ENCODE data around the gene CD40.

Gene CD40

DNA sequence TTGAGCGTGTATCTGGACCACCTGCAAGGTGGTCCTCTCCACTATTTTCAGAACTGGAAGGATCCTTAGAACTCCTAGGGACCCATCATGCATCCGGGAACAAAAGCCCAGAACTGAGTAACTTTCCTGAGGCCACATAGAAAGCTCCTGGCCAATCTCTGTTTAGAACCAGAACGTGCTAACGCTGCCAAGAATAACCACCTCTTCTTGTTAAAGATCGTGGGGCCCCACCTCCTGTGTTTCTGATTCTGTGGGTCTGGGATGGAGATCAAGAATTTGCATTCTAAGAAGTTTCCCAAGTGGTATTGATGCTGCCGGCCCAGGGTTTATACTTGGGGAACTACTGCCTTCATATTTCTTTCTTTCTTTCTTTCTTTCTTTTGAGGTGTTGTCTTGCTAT, 13.3 kb downstream of the CD40 start:
- H3K4me3 ChIP-seq (ENCODE audit: low read depth, low read length) = no peak overlapping the region
- TF ChIP-seq, protein P1, sequence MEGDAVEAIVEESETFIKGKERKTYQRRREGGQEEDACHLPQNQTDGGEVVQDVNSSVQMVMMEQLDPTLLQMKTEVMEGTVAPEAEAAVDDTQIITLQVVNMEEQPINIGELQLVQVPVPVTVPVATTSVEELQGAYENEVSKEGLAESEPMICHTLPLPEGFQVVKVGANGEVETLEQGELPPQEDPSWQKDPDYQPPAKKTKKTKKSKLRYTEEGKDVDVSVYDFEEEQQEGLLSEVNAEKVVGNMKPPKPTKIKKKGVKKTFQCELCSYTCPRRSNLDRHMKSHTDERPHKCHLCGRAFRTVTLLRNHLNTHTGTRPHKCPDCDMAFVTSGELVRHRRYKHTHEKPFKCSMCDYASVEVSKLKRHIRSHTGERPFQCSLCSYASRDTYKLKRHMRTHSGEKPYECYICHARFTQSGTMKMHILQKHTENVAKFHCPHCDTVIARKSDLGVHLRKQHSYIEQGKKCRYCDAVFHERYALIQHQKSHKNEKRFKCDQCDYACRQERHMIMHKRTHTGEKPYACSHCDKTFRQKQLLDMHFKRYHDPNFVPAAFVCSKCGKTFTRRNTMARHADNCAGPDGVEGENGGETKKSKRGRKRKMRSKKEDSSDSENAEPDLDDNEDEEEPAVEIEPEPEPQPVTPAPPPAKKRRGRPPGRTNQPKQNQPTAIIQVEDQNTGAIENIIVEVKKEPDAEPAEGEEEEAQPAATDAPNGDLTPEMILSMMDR (IDR thresholded peaks at IDR 0.05; ENCODE audit: low read depth, low read length) = no peak

DNA sequence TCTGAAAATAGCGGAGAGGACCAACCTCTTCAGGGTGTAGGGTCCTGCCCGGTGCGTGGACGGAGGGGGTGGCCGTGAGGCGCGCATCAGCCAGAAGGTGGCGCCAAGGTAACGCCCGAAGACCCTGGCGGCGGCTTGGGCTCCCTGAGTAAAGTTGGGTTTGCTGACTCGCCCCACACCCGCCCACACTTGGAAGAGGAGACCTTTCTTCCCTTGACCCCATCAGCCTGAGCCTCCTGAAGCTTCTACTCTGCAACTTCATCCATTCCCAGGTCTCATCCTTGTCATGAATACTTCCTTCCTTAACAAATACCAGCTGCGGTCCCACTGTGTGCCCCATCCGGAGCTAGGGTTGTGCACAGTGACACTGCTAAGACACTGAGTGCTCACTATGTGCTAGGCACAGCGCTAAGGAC, 14.6 kb downstream of the CD40 start:
- no peak overlapping the region for H3K4me3 ChIP-seq (ENCODE audit: low read depth, low read length)
- TF ChIP-seq, protein P1 (IDR thresholded peaks at IDR 0.05; ENCODE audit: low read depth, low read length) = peak; percentile 78

DNA sequence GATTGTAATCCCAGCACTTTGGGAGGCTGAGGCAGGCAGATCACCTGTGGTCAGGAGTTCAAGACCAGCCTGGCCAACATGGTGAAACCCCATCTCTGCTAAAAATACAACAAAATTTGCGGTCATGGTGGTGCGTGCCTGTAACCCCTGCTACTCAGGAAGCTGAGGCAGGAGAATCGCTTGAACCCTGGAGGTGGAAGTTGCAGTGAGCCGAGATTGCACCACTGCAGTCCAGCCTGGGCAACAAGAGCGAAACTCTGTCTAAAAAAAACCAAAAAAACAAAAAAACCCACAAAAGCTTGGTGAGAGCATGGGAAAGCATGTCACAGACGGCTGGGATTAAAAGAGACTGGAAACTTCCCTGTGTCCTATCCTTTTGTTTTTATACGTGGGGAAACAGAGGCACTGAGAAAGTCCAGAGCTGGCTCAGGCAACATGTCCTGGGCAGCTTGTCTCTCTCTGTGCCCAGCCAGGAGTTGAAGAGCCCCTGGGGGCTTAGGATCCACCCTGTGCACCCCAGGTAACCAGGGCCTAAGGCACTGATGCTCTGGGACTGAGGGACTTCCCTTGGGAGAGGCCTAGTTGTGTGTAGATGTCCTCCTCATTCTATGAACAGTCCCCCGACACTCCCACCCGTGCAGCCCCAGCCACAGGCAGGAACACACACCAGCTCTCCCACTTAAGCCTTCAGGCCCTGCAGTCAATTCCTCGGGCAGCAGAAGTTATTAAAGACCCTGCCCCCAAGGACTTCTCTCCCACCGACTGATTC, 16.0 kb downstream of the CD40 start:
- TF ChIP-seq, protein P1 (IDR thresholded peaks at IDR 0.05; ENCODE audit: low read depth, low read length) = no peak
- H3K4me3 ChIP-seq (ENCODE audit: low read depth, low read length) = no peak overlapping the region

DNA sequence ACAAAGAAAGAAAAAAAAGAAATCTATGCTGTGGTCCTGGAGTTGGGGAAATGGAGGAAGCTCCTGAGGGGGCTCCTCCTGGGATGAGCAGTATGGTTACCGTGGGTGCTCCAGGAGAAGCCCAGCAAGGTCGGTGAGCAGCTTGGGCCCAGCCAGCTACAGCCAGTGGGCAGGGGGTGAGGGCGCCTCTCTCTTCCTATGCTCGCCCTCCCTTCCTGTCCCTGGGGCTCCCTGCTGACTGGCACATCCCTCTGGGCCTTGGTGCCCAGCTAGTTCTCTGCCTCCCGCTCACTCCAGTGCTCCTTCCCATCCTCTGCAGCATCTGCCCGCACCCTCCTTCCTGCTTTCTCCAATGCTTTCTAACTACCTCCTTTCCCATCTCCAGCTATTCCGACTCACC, 16.6 kb downstream of the CD40 start:
- H3K4me3 ChIP-seq (ENCODE audit: low read depth, low read length) = no peak overlapping the region
- TF ChIP-seq, protein P1 (IDR thresholded peaks at IDR 0.05; ENCODE audit: low read depth, low read length) = no peak

DNA sequence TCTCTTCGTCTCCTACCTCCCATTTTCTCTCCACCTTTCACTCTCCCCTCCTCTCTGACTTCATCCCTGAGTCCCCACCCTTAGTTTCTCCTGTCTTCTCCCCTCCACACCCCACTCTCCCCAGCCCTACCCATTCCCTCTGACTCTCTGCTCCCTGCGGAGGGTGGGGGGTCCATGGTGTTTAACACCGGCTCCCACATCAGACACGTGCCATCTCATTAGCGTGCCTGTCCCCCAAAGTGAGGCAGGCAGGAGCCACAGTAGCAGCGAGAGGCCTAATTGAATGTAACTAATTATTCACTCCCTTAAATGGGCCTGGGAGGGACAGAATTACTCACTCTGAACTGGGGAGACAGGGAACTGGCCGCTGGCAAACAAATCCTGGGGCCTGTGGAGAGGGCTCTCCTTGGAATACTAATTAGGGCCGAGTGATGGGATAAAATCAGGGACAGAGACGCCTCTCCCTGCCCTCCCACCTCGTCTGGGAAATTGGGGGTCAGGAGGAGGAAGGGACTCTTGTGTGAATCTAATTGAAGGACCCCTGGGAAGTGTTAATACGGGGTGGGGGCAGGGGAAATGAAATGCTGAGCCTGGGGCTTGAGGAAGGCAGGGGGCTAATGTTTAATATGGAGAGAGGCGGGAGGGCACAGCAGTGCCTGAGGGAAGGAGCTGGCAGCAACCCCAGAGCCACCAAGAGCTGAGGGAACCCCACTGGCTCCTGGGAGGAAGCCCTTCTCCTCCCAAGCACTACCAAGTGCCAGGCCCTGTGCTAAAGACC, 17.9 kb downstream of the CD40 start:
- TF ChIP-seq, protein P1 (IDR thresholded peaks at IDR 0.05; ENCODE audit: low read depth, low read length) = no peak
- H3K4me3 ChIP-seq (ENCODE audit: low read depth, low read length) = no peak overlapping the region

DNA sequence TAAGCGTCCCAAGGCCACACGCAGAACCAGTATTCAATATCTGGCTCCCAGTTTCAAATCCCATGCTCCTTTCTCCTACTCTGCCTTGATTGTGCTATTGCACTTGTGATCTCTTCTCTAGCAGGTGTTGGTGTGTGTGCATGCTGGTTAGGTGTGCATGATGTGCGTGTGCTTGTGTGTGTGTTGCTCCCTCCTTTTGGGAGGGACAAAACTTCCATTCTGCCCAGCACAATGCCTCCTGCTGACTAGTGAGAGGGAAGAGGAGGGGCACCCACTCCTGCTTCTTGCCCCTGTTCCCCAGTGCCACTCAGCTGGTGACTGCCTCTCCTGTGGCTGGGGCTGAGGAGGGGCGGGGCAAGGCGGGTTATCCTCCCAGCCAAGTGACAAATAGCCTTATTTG, 19.7 kb downstream of the CD40 start:
- TF ChIP-seq, protein P1 (IDR thresholded peaks at IDR 0.05; ENCODE audit: low read depth, low read length) = no peak
- H3K4me3 ChIP-seq (ENCODE audit: low read depth, low read length) = no peak overlapping the region

Measured in WI38 (cell line).